Cerebellar nuclear complex (tissue), 1 donor: ENCODE results near the gene AGTPBP1.
"Not testable (repeated sequence)": the region's sequence is repeated elsewhere in the genome, so short reads cannot be mapped to it uniquely, and the experiment has no call there.

Experiments used
- DNase-seq, 2 experiments: peaks; one replicate each; lab custom pipeline; 2025; lab: John Stamatoyannopoulos, UW

AGTPBP1 gene

DNA sequence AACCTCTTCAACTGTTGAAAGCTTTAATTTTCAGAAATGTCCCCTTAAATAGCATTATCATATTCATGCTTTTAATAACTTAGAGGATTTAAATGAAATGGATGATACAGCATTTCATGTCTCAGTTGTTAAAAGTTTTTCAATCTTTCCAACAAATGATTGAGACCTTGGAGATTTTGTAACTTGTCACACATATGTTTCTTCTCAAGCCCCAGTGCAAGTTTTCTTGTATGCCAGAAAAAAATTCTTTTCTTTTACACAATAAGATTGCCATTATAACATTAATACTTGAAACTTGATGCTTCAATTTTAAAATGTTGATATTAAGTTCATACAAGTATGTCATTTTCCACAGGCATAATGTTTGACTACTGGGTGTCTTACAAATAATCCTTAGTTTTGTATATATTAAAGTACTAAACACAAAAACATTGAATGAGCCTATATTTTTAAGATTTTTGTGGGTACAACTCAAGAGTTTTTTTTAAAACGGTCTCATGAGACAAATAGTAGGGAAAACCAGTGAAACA lies 124.5 kb downstream of the AGTPBP1 start:
- DNase-seq, result no peak

DNA sequence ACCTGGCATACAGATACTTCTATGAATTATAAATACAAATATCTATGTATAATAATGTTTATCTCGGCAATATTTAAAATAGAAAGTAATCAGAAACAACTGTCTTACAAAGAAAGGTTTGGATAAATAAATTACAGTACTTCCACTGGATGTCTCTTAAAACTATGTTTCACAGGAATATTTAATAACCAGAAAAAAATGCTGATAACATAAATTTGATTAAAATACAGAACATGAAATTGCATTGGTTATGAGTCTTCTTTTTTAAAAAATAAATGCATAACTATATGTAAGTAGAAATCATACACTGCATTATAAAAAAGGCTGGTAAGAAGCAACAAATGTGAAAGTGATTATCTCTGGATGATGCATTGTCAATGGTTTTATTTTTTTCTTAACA lies 126.0 kb downstream of the AGTPBP1 start:
- DNase-seq, result no peak

DNA sequence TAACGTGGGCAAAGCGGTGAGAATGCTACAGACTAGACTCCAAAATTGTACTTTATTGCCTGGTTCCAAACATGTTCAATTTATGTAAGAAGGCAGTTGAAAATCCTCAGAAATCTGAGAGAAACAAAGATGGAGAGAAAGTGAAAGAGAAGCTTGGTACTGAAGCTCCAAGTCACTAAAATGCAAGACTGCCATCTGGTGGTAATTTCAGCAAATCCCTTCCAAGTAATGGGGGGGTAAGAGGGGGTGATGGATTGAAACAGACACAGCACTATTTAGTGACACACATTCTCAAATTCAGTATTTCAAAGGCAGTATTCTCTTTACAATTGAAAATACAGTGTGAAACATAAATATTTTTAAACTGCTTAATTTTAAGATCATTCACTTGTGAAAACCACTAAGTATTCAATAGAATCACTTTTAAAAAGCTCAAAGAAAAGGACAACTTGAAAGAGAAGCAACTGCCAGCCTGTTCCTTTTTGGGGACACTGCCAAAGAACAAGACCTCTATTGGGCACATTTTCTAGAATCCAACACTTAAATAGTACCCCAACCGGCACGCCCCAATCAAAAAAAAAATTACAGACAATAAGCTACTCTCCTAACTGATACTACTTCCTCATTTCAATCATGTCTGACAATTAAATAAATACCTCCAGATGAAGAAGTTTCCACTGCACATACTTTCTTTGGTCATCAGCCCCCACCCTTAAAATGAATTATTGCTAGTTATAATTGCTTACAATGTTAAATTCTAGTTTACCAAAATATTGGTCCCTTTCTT lies 131.5 kb downstream of the AGTPBP1 start:
- peak in 1 of 2 experiments; percentile 20 for DNase-seq

DNA sequence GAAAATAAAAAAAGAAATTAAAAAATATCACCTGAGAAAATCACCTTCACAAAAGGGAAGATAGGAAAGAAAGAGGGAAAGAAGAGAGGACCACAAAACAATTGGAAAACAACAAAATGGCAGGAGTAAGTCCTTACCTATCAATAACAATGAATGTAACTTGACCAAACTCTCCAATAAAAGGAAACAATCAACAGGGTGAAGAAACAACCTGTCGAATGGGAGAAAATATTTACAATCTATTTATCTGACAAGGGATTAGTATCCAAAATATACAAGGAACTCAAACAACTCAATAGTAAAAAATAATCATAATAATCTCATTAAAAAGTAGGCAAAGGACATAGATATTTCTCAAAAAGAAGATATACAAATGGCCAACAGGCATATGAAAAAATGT lies 135.8 kb downstream of the AGTPBP1 start:
- no peak for DNase-seq

DNA sequence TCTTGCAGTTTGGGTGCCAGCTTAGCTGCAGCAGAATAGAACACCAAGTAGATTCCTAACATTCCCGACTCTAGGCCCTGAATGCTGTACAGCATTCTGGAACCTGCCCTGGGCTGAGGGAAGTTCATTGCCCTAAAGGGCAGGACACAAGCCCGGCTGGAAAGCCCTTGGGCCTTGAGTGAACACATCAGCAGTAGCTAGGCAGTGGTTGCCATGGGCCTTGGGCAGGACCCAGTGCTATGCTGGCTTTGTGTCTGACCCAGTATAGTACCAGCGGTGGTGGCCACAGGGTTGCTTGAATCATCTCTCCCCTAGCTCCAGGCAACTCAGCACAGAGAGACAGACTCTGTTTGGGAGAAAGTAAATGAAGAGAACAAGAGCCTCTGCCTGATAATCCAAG lies 137.8 kb downstream of the AGTPBP1 start:
- DNase-seq, result no peak

DNA sequence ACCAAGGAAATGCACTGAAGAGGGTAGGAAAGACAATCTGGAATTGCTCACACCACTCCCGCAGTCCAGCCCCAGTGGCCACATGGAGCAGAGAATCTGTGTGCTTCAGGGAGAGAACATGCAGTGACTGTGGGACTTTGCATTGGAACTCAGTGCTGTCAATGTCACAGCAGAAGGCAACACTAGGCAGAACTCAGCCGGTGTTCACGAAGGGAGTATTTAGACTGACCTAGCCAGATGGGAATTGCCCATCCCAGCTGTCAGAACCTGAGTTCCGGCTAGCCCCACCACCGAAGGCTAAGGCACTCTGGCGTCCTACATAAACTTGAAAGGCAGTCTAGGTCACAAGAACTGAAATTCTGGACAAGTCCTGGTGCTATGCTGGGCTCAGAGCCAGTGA lies 139.0 kb downstream of the AGTPBP1 start:
- DNase-seq, result no peak

DNA sequence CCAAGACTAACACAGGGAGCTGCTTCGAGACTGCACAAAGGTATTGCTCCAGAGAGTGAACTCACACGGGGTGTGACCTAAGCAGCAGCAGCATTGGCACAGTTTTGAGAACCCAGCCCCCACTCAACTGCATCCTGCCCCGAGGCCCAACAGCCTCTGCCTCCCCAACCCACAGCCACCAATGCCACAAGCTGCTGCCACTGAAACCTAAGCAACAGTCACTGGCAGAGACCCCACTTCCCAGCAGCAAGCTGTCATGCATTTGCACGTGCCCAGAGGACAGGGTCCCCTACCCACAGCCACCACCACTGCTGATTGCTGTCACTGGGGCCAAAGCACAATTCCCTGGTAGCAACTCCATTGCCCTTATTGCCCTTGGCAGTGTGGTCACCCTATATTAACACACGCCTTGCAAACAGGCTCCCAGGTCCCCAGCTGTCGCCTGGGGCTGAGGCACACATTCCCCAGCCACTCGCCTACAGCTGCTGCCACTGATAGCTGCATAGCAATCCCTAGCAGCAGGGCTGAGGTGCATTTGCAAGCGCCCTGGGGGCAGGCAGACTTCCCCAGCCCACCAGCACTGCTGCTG lies 141.0 kb downstream of the AGTPBP1 start:
- DNase-seq, result no peak

DNA sequence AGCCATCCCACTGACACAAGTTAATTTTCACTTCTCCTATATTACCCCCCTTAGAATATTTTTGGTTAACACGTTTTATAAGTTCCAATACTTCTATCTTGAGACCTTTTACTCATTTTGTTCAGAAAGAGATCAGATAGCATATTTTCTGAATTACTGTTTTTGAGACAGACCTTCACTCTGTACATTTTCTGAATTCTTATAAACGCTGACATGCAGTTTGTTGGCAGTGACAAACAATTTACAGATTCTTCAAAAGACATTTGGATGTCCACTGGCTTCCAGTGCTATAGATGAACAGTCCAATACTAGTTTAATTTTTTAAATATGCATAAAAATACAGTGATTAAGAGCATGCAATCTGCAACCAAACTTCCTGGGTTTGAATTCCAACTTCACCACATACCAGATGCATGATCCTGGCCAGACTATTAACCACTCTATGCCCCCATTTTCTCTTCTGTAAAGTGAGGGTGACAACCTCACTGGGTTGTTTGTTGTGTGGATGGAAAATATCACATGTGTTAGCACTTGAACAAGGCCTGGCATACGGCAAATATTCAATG lies 142.1 kb downstream of the AGTPBP1 start:
- no peak for DNase-seq

DNA sequence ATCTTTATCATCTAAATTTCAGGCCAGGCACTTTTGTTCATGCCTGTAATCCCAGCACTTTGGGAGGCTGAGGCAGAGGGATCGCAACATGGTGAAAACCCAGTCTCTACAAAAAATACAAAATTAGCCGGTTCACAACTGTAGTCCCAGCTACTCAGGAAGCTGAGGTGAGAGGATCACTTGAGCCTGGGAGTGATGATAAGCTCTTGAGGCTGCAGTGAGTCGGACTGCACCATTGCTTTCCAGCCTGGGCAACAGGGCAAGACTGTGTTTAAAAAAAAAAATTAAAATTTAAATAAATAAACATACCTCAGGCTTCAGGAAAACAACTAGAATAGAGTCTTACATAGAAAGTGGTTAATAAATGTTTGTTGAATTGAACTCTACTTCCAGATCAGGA lies 147.4 kb downstream of the AGTPBP1 start:
- DNase-seq, result no peak

DNA sequence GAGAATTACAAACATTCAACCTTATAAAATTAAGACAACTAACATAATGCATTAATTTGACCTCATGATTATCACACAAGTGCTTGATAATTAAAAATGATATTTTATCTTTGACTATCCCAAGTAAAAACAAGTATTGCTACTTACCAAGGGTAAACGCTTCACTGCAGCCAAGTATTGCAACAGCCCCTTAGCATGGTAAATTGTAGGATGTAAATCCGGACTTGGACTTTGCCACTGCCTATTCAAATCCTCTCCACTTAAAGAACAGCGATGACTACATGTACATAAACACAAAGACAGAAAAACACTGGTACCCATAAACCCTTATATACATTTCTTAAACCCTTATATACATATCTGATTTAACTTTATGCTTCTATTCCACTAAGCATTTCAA lies 155.1 kb downstream of the AGTPBP1 start:
- DNase-seq, result no peak

DNA sequence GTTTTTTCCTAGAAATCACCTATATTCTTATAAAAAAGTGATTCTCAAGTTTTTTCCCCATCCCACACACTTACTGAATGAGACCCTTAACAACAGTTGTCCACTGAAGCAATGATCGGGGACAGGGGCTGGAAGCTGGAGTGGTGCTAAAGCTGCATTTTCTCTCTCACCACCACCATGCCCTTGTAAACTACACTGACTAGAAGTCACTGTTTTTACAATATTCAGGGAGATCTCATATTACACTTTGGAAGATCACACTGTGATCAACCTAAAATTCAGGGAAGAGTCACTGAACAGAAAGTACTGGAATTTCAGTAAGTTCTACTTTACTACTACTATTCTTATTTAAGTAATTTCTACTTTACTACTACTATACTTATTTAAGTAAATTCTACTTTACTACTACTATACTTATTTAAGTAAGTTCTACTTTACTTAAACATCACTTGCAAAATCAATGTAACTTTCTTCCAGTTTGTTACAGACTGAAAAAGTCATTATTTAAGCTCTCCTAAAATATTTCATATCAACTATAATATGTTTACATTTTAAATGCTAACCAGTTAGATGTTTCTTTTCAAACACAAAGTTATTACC lies 164.3 kb downstream of the AGTPBP1 start:
- no peak for DNase-seq

DNA sequence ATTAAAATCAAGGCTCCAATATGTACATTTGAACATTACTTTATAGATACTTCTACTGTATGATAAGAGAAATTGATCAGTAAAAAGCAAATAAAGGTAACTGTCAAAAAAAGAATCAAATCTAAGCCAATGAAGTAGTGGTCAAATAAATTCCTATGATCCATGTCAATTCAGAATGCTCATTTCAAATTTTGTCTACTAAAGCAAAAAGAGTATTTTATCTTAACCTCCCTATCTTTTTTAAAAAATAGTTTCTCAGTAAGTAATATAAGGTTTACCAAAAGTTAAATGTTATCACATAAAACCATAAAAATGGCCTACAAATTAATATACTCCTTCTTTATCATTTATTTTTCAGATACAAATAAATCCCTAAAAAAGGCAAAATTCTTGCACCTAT lies 165.9 kb downstream of the AGTPBP1 start:
- no peak for DNase-seq

DNA sequence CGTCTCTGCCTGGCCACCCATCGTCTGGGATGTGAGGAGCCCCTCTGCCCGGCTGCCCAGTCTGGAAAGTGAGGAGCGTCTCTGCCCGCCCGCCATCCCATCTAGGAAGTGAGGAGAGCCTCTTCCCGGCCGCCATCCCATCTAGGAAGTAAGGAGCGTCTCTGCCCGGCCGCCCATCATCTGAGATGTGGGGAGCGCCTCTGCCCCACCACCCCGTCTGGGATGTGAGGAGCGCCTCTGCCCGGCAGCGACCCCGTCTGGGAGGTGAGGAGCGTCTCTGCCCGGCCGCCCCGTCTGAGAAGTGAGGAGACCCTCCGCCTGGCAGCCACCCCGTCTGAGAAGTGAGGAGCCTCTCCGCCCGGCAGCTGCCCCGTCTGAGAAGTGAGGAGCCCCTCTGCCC lies 168.2 kb downstream of the AGTPBP1 start:
- not testable (repeated sequence) for DNase-seq

DNA sequence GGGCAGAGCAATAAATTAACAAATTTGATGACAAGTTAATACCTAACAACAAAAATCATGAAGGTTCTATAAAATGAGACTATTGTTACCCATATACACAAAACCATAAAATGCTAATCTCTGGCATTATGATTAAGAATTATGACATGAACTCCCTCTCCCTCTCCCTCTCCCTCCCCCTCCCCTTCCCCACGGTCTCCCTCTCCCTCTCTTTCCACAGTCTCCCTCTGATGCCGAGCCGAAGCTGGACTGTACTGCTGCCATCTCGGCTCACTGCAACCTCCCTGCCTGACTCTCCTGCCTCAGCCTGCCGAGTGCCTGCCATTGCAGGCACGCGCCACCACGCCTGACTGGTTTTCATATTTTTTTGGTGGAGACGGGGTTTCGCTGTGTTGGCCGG lies 168.8 kb downstream of the AGTPBP1 start:
- DNase-seq, result not testable (repeated sequence)

DNA sequence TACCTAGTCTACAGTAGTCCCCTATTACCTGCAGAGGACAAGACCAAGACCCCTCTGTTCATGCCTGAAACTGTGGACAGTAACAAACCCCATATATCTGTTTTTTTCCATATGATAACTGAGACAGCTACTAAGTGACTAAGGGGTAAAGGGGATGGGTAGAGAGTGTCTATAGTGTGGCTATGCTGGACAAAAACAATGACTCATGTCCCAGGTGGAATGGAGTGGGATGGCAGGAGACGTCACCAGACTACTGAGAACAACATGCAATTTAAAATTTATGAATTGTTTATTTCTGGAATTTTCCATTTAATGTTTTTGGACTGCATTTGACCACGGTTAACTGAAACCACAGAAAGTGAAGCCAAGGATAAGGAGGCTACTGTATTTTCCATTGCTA lies 171.8 kb downstream of the AGTPBP1 start:
- no peak for DNase-seq

DNA sequence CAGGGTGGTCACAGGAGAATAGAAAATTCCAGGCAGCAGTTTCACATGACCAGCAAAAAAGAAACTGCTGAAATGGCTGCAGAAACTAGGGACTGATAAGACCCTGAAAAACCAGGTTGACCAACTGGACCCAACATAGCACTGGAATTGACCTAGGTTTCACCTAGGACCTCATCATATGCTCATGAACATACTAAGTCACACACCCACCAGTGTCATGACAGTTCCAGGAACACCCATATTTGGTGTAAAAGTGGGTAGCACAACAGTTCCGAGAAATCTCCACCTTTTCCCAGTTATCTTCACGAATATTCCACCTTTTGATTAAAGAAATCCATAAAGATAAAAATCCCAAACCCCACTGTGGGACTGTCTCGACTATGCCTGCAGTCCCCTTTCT lies 182.2 kb downstream of the AGTPBP1 start:
- DNase-seq, result no peak

DNA sequence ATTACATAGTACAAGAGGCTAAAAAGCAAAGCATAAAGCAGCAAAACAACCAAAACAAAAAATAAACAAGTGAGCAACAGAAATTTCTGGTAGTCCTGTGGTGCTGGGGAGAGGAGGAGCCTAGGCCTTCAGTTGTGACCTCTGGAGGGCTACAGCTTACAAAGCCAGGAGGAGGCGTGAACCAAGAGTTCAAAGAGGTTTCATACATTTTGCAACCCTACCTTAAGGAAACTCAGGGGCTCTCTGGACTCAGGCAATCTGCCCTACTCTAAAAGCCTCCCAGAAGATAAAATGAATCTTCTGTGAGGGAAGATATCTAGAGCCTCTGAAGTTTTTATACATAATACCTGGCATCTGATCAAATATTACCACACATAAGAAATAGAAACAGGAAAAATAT lies 187.4 kb downstream of the AGTPBP1 start:
- DNase-seq, result no peak

DNA sequence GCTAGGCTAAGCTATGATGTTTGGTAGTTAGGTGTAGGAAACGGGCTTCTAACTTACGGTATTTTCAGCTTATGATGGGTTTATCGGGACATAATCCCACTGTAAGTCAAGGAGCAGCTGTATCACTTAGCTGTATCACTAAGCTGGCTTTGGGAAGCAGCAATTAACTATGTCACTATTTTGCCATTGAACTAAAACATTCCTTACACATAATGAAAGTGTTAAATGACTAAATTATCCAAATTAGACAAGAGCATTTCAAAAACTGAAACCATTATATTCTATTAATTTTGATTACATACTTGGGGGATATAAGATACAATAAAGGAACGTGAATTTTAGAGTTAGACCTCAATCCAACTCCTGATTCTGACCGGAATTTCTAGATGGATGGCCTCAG lies 188.3 kb downstream of the AGTPBP1 start:
- DNase-seq, result no peak

DNA sequence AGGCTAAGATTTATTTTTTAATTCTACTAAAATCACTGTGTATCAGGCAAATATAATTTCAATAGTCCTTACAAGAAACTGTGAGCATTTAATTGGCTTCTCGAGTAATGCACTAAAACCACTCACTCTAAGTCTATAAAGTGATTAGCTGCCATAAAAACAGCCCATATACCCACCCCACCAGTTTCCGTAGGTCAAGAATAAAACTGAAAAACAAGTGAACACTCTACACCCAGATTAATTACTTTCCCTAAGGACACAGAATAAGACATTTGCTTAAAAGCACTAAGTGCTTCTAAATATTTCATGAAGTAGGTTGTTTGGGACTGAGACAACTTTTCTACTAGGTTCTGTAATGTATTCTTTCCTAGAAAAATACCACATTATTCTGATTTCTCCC lies 194.2 kb downstream of the AGTPBP1 start:
- DNase-seq, result no peak

DNA sequence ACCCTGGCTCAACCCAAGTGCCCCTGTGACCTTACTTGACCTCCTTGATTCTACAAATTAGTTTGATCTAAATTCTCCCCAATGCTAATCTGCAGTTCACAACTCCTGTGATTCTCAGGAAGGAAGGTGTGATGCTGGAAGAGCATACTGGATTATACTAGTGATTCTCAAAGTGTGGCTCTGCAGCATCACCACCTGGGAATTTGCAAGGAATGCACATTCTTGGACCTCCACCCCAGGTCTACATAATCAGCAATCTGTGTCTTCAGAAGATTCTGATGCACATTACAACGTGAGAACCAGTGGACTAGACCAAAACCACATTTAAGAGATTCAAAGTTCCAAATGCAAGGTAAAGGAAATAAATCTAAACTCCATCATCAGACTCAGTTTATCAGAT lies 198.6 kb downstream of the AGTPBP1 start:
- DNase-seq, result no peak

DNA sequence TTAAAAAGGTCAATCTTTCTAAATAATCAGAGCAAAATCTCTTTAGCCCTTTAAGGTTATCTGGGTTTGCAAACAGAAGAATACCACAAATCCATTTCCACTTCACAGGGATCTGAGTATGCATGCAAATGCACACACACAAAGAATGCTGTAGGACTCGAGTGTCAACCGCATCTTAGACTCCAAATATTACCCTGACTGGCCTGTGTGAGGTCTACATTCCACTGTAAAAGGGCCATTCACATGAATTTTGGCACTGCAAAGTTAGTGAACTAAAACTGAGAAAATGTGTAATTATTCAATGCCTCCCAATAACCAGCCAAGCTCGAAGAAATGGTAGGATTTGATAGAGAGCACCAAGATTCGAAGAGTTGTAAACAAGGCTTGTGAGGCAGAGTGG lies 199.9 kb downstream of the AGTPBP1 start:
- DNase-seq, result no peak

DNA sequence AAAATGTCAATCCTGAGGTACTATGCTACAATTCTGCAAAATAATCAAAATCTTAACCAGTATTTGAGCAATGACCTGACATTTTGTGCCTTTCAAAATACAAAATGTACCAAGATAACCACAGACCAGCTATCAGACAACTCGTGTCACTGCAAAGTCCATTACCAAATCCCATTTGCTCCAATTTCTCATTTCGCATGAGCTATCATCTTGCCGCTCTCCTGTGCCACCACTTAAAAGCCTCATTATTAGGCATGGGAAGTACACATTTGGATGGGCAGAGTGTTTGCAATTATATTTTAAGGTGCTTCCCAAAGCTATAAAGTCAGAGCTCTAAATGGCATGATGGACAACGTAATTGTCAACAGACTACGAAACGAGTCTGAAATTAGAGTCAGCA lies 205.2 kb downstream of the AGTPBP1 start:
- no peak for DNase-seq

DNA sequence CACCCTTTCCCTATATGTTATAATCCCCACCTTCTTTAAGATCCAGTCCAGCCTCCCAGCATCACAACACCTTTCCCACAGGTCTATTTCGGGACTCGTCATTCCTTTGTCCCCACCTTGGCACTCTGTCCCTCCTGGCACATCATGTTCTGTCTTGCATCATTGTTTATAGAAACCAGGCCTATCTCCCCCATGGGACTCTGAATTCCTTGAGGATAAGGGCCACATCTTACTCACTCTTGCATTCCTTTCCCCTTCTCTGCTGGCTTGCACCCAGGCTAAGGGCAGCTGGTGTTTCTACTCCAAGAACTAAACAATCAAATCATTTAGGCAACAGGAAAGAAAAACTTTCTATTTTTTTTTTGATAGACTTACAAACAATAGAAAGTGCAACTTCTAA lies 205.7 kb downstream of the AGTPBP1 start:
- DNase-seq, result no peak
